GM10847 (cell line): ENCODE measurements around the gene NOL3.

Source experiments
- POLR2A ChIP-seq: IDR thresholded peaks from 2 replicates; pipeline ENCODE4 v1.6.1; 2011; ENCODE audit not compliant: insufficient read length; ENCODE audit errors: extremely low read depth

NOL3 gene

DNA sequence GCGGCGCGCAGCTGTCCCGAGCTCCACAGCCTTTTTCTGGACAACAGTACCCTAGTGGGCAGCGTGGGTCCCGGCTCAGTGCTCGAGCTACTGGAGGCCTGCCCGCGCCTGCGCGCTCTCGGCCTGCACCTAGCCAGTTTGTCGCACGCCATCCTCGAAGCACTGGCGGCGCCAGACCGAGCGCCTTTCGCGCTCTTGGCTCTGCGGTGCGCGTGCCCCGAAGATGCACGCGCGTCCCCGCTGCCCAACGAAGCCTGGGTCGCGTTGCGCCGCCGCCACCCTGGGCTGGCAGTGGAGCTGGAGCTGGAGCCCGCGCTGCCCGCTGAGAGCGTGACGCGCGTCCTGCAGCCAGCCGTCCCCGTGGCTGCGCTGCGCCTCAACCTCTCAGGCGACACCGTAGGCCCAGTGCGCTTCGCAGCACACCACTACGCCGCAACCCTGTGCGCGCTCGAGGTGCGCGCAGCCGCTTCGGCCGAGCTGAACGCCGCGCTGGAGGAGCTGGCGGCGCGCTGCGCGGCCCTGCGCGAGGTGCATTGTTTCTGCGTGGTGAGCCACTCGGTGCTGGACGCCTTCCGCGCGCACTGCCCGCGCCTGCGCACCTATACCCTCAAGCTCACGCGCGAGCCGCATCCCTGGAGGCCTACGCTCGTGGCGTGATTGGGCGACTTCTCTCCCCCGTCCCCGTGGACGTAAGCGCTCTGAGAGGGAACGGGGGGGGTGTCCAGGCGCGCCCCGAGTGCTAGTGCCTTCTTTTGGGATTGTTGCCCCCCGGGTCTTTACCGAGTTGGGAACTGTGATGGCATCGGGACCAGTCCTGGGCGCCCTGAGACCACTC, 7.0 kb upstream of the NOL3 start:
- no peak for TF ChIP-seq POLR2A

DNA sequence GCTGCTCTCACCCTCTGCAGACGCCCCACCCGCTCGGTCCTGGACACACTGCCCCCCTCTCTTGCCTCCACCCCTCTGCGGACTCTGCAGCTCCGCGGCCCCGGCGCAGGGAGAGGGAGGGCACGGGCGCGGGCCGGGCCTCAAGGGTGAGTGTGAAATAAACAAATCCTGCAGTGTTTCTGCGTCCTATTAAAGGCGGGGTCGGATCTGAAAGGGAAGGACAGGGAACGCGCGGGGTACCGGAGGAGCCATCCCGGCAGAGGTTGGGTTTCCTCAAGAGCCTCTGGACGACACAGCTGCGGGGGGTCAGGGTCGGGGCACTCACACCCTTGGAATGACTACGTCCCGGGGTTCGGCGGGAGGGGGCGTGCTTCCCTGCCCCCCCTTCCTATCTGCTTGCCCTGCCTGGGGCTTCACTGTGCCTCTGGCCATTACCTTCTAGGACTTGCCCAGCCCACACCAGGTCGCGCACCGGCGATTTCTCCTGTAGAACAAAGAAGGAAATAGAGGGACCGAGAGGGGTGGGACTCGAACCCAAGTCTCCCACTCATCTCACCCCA, 6.3 kb upstream of the NOL3 start:
- TF ChIP-seq POLR2A = no peak

DNA sequence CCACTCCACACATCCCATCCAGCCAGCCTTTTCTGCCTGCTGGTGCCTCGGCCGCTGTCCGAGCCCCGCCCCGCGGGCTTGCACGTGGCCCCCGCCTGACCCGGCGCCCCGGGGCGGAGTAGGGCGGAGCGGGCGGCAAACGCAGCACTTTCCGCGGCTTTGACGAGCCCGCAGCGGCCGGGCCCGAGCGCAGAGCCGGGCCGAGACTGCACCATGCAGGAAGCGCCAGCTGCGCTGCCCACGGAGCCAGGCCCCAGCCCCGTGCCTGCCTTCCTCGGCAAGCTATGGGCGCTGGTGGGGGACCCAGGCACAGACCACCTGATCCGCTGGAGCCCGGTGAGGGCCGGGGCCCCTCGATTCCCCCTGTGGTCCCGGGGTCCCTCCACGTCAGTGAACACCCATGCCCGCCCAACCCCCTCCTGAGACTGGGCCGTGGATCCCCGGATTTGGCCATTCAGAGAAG, 5.7 kb upstream of the NOL3 start, which contains the start of gene HSF4:
TSS of gene HSF4 (plus strand) at position 147 of the 463 bp plus-strand sequence. CDS start at position 214, 67 bp downstream.
- no peak for TF ChIP-seq POLR2A

DNA sequence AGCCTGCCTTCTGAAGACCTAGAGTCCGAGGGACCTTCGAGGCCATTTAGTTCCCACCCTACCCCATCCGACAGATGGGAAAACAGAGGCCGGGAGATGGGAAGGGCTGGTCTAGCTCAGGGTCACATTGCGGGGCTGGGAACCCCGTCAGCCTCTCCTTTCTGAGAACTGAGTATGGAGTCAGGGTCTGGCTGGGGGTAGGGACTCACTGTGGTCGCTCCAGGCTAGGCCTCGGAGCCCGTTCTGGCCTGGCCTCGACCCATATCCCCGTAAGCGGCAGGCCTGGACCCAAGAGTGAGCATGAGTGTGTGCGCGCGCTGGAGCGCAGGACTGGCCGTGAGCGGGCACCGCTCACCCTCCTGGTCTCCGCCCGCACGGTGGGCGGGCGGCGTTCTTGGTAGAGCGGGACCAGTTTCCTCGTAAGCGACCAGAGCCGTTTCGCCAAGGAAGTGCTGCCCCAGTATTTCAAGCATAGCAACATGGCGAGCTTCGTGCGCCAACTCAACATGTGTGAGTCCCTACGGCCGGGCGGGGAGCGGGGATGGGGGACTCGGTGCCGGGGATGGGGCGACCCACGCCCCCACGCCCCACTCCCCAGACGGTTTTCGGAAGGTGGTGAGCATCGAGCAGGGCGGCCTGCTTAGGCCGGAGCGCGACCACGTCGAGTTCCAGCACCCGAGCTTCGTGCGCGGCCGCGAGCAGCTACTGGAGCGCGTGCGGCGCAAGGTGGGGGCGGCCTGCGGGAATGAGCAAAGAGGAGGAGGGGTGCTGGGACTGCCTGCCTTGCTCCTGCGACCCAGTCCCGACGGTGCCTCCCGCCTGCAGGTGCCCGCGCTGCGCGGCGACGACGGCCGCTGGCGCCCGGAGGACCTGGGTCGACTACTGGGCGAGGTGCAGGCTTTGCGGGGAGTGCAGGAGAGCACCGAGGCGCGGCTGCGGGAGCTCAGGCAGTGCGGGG, 4.9 kb upstream of the NOL3 start:
- TF ChIP-seq POLR2A = no peak

DNA sequence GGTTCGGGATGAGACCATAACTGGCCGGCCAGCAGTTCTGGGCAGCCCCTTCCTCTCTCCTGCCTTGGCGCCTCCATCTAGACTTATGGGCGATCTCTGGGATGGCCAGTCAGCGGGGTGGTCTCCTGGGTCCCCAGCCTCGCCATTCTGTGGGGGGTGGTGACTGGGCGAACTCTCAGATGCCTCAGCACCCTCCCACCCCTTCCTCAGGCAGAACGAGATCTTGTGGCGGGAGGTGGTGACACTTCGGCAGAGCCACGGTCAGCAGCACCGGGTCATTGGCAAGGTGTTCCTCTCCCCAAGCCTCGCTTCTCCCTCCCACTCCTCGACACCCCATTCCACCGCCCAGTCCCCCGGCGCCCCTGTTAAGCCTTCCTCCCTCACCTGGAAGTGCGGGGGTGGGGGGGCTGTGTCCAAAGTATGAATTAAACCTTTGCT, 4.2 kb upstream of the NOL3 start:
- TF ChIP-seq POLR2A = no peak

DNA sequence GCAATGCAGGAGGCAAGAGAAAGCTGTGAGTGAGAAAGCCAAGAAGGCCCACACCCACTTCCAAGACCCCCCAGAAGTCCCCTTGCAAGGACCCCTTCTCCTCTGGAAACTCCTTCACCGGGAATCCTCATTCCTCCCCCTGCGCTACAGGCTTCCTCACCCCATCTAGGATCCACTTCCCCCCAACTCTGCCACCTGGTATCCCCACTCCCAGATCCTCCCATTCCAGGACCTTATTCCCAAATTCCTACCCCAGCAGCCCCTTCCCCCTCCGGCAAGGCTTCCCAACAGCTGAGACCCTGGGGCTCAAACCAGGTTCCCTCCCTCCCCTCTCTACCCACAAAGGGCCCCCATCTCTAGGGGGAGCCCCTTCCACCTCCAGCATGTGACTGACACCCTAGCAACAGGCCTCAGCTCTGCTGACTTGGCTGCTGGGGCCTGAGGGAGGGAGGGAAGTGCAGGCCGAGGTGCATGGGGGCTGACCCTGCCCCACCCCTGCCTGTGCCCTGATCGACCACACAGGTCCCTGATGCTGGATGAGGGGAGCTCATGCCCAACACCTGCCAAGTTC, 3.7 kb upstream of the NOL3 start:
- no peak for TF ChIP-seq POLR2A

DNA sequence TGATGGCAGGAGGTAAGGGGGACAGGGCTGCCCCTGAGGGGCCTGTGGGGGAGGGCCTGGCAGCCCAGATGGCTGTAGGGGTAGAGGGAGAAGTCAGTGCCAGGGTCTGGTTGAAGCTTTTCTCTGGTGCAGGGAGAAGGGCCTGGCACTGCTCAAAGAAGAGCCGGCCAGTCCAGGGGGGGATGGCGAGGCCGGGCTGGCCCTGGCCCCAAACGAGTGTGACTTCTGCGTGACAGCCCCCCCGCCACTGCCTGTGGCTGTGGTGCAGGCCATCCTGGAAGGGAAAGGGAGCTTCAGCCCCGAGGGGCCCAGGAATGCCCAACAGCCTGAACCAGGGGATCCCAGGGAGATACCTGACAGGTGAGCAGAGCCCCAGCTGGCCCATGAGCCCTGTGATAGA, 2.8 kb upstream of the NOL3 start:
- no peak for TF ChIP-seq POLR2A

DNA sequence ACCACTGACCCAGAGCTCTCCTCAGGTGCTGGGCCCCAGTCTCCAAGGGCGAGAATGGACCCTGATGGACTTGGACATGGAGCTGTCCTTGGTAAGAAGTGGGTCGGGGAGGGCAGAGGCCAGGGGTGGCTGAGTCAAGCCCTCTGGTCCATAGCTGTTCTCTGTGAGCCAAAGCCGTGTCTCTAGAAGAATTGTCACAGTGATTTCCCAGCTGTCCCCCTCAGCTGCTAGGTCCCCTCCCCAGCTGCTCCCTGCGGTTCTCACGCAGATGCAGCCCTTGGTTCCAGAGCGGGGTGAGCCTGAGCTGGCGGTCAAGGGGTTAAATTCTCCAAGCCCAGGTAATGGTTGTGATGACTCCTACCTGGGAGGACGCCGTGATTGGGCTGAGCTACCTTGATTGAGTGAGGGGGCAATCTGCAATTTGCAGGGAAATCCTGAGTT, 1.3 kb upstream of the NOL3 start:
- no peak for TF ChIP-seq POLR2A

DNA sequence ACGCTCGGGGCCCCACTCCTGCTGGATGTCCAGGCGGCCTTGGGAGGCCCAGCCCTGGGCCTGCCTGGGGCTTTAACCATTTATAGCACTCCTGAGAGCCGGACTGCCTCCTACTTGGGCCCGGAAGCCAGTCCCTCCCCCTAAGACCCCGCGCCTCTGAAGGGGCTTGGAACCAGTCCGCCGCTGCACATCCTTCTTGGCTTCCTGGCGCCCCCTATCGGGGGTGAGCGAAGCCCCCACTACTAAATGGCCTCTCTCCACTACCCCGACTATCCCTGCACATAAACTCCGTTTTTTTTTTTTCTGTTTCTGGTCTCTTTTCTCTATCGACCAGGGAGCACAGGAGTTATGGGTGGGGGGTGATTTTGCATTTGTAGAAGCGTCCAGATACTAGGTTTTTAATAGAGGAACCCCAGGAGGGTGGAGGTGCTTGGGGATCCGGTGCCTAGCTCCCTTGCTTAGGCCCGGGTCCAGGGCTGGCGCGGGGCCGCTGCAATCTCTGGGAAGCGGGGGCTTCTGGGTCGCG, 633 bp upstream of the NOL3 start:
- no peak for TF ChIP-seq POLR2A

DNA sequence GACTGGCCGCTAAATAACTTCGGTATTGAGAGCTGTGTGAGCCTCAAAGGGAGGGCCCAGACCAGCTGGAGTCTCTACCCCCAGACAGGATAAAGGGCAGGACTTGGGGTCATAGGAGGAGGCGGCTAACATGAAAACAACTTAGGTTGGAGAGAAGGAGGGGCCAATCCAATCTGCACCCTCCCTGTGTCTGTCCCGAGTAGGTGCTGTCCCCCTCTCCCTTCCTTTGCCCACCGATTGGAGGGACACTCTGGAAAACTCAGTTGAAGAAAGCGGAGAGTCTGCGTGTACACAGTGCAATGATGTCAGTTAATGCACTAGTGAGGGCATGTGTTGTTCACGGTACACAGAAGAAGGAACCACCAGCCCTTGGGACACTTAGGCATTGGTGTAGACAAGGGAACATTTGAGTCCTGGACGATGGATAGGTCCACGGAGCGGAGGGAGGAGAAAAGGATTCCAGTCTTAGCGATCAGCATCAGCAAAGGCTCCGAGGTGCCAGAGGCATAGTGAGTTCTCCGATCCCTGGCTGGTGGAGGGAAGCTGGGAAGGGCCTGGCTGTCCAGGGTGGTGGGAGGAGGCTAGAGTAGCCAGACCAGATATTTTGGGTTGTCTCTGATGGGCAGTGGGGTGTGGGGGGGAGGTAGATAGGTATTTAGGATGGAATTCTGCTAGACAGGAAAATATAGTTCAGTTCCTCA, 761 bp downstream of the NOL3 start:
- no peak for TF ChIP-seq POLR2A

DNA sequence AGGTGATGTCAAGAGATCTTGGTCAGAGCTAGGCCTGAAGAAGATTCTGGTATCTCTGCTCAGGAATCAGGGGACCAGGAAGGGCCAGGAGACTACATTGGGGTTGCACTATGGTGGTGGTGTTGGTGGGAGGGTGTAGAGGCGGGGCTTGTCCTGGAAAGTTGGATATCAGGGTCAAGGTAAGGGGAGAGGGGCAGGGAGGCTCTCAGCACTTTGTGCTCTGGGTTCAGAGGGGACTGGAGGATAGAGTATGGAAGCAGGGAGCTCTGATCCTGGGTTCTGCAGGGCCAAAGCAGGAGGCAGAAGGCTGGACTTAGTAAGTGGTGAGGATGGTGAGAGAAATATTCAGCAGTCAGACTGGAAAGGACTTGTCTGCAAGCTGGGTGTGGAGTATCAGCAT, 3.0 kb downstream of the NOL3 start:
- no peak for TF ChIP-seq POLR2A

DNA sequence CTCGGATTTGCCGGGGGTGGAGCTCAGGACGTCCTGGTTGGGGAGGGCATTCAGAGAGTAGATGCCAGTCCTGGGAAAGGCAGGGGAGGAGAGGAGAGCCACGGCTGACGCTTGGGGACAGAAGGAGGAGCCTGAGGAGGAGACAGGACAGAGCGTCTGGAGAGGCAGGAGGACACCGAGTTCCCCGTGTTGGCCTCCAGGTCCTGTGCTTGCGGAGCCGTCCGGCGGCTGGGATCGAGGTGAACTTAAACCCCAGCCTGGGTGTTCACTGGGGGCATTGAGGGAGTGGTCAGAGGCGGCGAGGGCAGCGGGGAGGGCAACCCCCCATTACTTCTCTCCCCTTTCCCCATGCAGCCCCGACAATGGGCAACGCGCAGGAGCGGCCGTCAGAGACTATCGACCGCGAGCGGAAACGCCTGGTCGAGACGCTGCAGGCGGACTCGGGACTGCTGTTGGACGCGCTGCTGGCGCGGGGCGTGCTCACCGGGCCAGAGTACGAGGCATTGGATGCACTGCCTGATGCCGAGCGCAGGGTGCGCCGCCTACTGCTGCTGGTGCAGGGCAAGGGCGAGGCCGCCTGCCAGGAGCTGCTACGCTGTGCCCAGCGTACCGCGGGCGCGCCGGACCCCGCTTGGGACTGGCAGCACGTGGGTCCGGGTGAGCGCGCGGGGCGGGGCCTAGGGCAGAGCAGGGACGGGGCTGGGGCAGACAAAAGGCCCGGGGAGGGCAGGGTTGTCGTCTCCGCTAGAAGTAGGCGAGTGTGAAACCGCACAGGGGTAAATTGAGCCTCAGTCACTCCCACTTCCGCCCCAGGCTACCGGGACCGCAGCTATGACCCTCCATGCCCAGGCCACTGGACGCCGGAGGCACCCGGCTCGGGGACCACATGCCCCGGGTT, 3.7 kb downstream of the NOL3 start:
- TF ChIP-seq POLR2A = no peak

DNA sequence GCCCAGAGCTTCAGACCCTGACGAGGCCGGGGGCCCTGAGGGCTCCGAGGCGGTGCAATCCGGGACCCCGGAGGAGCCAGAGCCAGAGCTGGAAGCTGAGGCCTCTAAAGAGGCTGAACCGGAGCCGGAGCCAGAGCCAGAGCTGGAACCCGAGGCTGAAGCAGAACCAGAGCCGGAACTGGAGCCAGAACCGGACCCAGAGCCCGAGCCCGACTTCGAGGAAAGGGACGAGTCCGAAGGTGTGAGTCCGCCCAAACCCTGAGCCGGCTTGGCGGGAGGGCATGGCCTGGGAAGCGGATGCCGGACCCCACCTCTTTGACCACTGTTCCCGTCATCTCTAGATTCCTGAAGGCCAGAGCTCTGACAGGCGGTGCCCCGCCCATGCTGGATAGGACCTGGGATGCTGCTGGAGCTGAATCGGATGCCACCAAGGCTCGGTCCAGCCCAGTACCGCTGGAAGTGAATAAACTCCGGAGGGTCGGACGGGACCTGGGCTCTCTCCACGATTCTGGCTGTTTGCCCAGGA, 4.4 kb downstream of the NOL3 start:
- no peak for TF ChIP-seq POLR2A
